Heart left ventricle (tissue), 16 donors: ENCODE measurements around the gene IL1RAP. TPM values are rescaled to one million over a fixed set of nuclear protein-coding genes. Genes with fewer than 3 reads are reported as not detected.

Experiments used
- ATAC-seq, 4 donors: fragments of 200-7000 bp; cut with Tn5 transposase; one replicate each; pipeline ENCODE4 v1.9.1; 2020 to 2022; ENCODE audit warnings: moderate library complexity in 4 of 4, mild to moderate bottlenecking in 3 of 4, moderate number of reproducible peaks in 1 of 4
- DNase-seq, 5 donors: peaks; one replicate each; pipeline ENCODE4 v3.0.0-alpha.2; 2020
- H3K27ac ChIP-seq, 12 donors: fragments of 200-600 bp; sonication (generic) in 4 of 12; one replicate each; pipeline versions ENCODE4 v1.5.0 to v1.8.0; 2016 to 2022; ENCODE audit warnings: mild to moderate bottlenecking in 2 of 12
- H3K27me3 ChIP-seq, 9 donors: fragments of 200-600 bp; sonication (generic) in 2 of 9; one replicate each; pipeline versions ENCODE4 v1.5.1 to v1.8.0; 2016 to 2022; ENCODE audit warnings: mild to moderate bottlenecking in 3 of 9
- H3K36me3 ChIP-seq, 9 donors: fragments of 200-600 bp; sonication (generic) in 2 of 9; one replicate each; pipeline versions ENCODE4 v1.5.0 to v1.8.0; 2018 to 2022; ENCODE audit warnings: mild to moderate bottlenecking in 2 of 9
- H3K4me1 ChIP-seq, 12 donors: fragments of 200-600 bp; sonication (generic) in 4 of 12; one replicate each; pipeline versions ENCODE4 v1.5.0 to v1.8.0; 2016 to 2022; ENCODE audit warnings: mild to moderate bottlenecking in 3 of 12
- H3K4me3 ChIP-seq, 12 donors: fragments of 200-600 bp; sonication (generic) in 4 of 12; one replicate each; pipeline versions ENCODE4 v1.5.0 to v1.8.0; 2017 to 2022; ENCODE audit warnings: mild to moderate bottlenecking in 9 of 12, moderate library complexity in 4 of 12
- H3K9me3 ChIP-seq, 12 donors: fragments of 200-600 bp; sonication (generic) in 4 of 12; one replicate each; pipeline versions ENCODE4 v1.5.0 to v1.8.0; 2016 to 2022; ENCODE audit warnings: mild to moderate bottlenecking in 1 of 12
- CTCF ChIP-seq, 12 donors: fragments of 200-600 bp; sonication (generic) in 4 of 12; IDR thresholded peaks; one replicate each; pipeline versions ENCODE4 v1.5.0 to v1.8.0; 2018 to 2022; ENCODE audit warnings: antibody characterized with exemption in 12 of 12, mild to moderate bottlenecking in 5 of 12
- POLR2A ChIP-seq, 2 donors: fragments of 450-650 bp; IDR thresholded peaks; one replicate each; pipeline ENCODE4 v1.6.1; 2017; ENCODE audit warnings: antibody characterized with exemption in 2 of 2, mild to moderate bottlenecking in 2 of 2, moderate library complexity in 2 of 2
- WGBS, 4 donors: extraction: QIAGEN DNeasy Blood & Tissue Kit in 2 of 4; methylation state at CpG; one replicate each; pipeline versions ENCODE4 v1.1.5 to v1.1.7; 2013 to 2018; 5-methylcytosine and 5-hydroxymethylcytosine counted together
- intact Hi-C, 10 donors: fragments of 100-400 bp; cut with DNase I; formaldehyde crosslinking; loops; one replicate each; pipeline versions ENCODE4 v1.11.1 to v1.14.2; 2022
- polyA plus RNA-seq, 2 donors: library from polyadenylated mRNA; stranded (reverse); fragments of 200-250 nt; gene quantifications; one replicate each; pipeline ENCODE4 v1.2.3, GENCODE V29; 2013
- total RNA-seq, 9 donors: library from RNA; depleted of rRNA in 2 of 9; stranded (reverse); fragments of >200 nt in 2 of 9; fragmentation: NEBNext Ultra II Directional in 3 of 9; extraction: Animal tissue kit (Norgen Biotek cat#: 25700) in 3 of 9; gene quantifications; one replicate each; pipeline versions ENCODE4 v1.1.0 to v1.2.4, GENCODE V29; 2016 to 2023
- donor health status: ischemic (EF 13 %, LVEDD 7.1; RV severe dilation, severe dysfunction).
- donor health status: healthy with polysubstance abuse.
- donor health status: DM: no; HTN: yes; CAD: no.
- donor health status: DM: no; HTN: no; CAD: no.
- donor health status: ischemic (EF 25% LVEDD 6.9; RV normal size, moderate dysfunction).
- donor health status: ischemic (EF 25% LVEDD 5.7; RV mildly dilated, moderate dysfunction).
- donor health status: healthy.
- donor health status: DM: yes; HTN: yes; CAD: no.
- donor health status: ischemic (EF 35%, LVEDD 5.7; RV mildly dilated, moderate dysfunction).
- donor health status: nonischemic (EF 11% LVEDD 7.7; RV severe dilation, severe dysfunction).
- donor health status: DM: yes; HTN: yes; CAD: no.
- donor health status: PGD.
- donor health status: ischemic (EF 29% LVEDD 5.4; RV normal size, mild dysfunction).
- donor health status: nonischemic (EF 23%, LVEDD 6.1; RV moderate dilation, normal function).

Gene IL1RAP
- total and polyA plus RNA-seq, 11 donors, result 1.6 to 16.4 (median 8.2) TPM

- Histone ChIP-seq H3K4me1 (peaks cover 0 to 10% (median 0%) of the 10 kb centered on the region in 12 donors), H3K27ac (no peak overlapping the region), H3K9me3 (no peaks in the 10 kb centered on the region), H3K4me3 (no peak overlapping the region), H3K27me3 (no peaks in the 10 kb centered on the region), H3K36me3 (no peaks in the 10 kb centered on the region)
- WGBS, 4 donors, result 81 to 85% (median 85%) methylated on average over 4 of the region's 4 CpGs
- ATAC-seq, result no peak
- no peak for TF ChIP-seq POLR2A (IDR thresholded peaks at IDR 0.05)
- no peak for TF ChIP-seq CTCF (IDR thresholded peaks at IDR 0.05)
- DNase-seq, result no peak
- intact Hi-C loops, result no loop called here
Measured at GRCh38 chr3:190543671-190544070, 29.8 kb downstream of the IL1RAP start.

GRCh38 chr3:190545191-190545590 lies 31.3 kb downstream of the IL1RAP start:
- ATAC-seq, result no peak
- intact Hi-C loops, result no loop called here
- Histone ChIP-seq H3K9me3 (no peaks in the 10 kb centered on the region), H3K4me1 (peaks cover 0 to 10% (median 0%) of the 10 kb centered on the region in 12 donors), H3K27me3 (no peaks in the 10 kb centered on the region), H3K36me3 (no peaks in the 10 kb centered on the region), H3K4me3 (no peak overlapping the region), H3K27ac (no peak overlapping the region)
- TF ChIP-seq CTCF (IDR thresholded peaks at IDR 0.05) (no peak), POLR2A (IDR thresholded peaks at IDR 0.05) (no peak)
- DNase-seq, result no peak
- WGBS, 4 donors, result 80 to 83% (median 82%) methylated on average over 4 of the region's 4 CpGs

GRCh38 chr3:190546881-190547510 lies 33.1 kb downstream of the IL1RAP start:
- WGBS, 4 donors, result 83 to 92% (median 84%) methylated on average over 6 of the region's 6 CpGs
- no peak overlapping the region for H3K4me3 ChIP-seq
- peaks cover 0 to 3% (median 0%) of the 10 kb centered on the region in 9 donors for H3K36me3 ChIP-seq
- ATAC-seq (no peak), DNase-seq (no peak)
- intact Hi-C loops, result no loop called here
- H3K4me1 ChIP-seq, result peaks cover 0 to 10% (median 0%) of the 10 kb centered on the region in 12 donors
- TF ChIP-seq POLR2A (IDR thresholded peaks at IDR 0.05), result no peak
- TF ChIP-seq CTCF (IDR thresholded peaks at IDR 0.05), result no peak
- peaks cover 0 to 10% (median 1%) of the 10 kb centered on the region in 12 donors for H3K9me3 ChIP-seq
- no peak overlapping the region for H3K27ac ChIP-seq
- no peaks in the 10 kb centered on the region for H3K27me3 ChIP-seq

- Histone ChIP-seq H3K4me3 (no peak overlapping the region), H3K27me3 (no peaks in the 10 kb centered on the region), H3K9me3 (peaks cover 0 to 18% (median 2%) of the 10 kb centered on the region in 12 donors), H3K27ac (no peak overlapping the region), H3K4me1 (peaks cover 0 to 7% (median 0%) of the 10 kb centered on the region in 12 donors), H3K36me3 (peaks cover 0 to 3% (median 0%) of the 10 kb centered on the region in 9 donors)
- DNase-seq (no peak), ATAC-seq (no peak)
- no peak for TF ChIP-seq POLR2A (IDR thresholded peaks at IDR 0.05)
- TF ChIP-seq CTCF (IDR thresholded peaks at IDR 0.05), result no peak
- WGBS, 4 donors, result 95 to 98% (median 97%) methylated on average over 2 of the region's 2 CpGs
- intact Hi-C loops, result no loop called here
Measured at GRCh38 chr3:190548031-190548656, 34.3 kb downstream of the IL1RAP start.
